DND-41 (cell line): ENCODE measurements around the gene MCU.

Experiments
- ATAC-seq: fragments of 200-7000 bp; cut with Tn5 transposase; 3 replicates; pipeline ENCODE4 v1.9.1; 2021; ENCODE audit warnings: low read depth; ENCODE audit not compliant: insufficient read depth
- DNase-seq: peaks from one replicate; pipeline ENCODE4 v3.0.0-alpha.2; 2020
- H2AFZ ChIP-seq: 2 replicates; pipeline ENCODE4 v1.6.0; 2012; ENCODE audit warnings: low read depth, low read length
- H3K27ac ChIP-seq: 2 replicates; pipeline ENCODE4 v1.5.1; 2012; ENCODE audit warnings: low read length, inconsistent platforms
- H3K27me3 ChIP-seq: fragments of 200-600 bp; sonication (generic); 2 replicates; pipeline ENCODE4 v1.6.0; 2012; ENCODE audit warnings: low read length, mild to moderate bottlenecking, inconsistent platforms; ENCODE audit not compliant: insufficient read depth, poor library complexity
- H3K36me3 ChIP-seq: 2 replicates; pipeline ENCODE4 v1.5.1; 2012; ENCODE audit warnings: low read length, inconsistent platforms; ENCODE audit not compliant: insufficient read depth
- H3K4me1 ChIP-seq: 2 replicates; pipeline ENCODE4 v1.5.1; 2012; ENCODE audit warnings: mild to moderate bottlenecking, low read length; ENCODE audit not compliant: insufficient read depth
- H3K4me2 ChIP-seq: 2 replicates; pipeline ENCODE4 v1.6.0; 2012; ENCODE audit warnings: mild to moderate bottlenecking, moderate library complexity, low read length, inconsistent platforms; ENCODE audit not compliant: insufficient read depth
- H3K4me3 ChIP-seq, 2 experiments: fragments of 200-600 bp in 1 of 2; shearing (Covaris generic) in 1 of 2; 2 replicates each; pipeline ENCODE4 v1.5.1; 2012 to 2016; ENCODE audit warnings: inconsistent platforms in 2 of 2, low read length in 2 of 2, mild to moderate bottlenecking in 2 of 2, low read depth in 1 of 2, moderate library complexity in 1 of 2
- H3K79me2 ChIP-seq: 2 replicates; pipeline ENCODE4 v1.6.0; 2012; ENCODE audit warnings: low read length, inconsistent platforms; ENCODE audit not compliant: insufficient read depth
- H3K9ac ChIP-seq: 2 replicates; pipeline ENCODE4 v1.6.0; 2012; ENCODE audit warnings: low read depth, mild to moderate bottlenecking, inconsistent platforms, low read length, moderate library complexity
- H3K9me3 ChIP-seq: 2 replicates; pipeline ENCODE4 v1.5.1; 2012; ENCODE audit warnings: low read length, moderate library complexity, mild to moderate bottlenecking, inconsistent platforms; ENCODE audit not compliant: insufficient read depth, severe bottlenecking
- H4K20me1 ChIP-seq: 2 replicates; pipeline ENCODE4 v1.6.0; 2012; ENCODE audit warnings: low read length; ENCODE audit not compliant: insufficient read depth
- EZH2 ChIP-seq: IDR thresholded peaks from 3 replicates; pipeline ENCODE4 v1.6.1; 2012; ENCODE audit warnings: borderline replicate concordance, low read depth, mild to moderate bottlenecking, moderate library complexity, low read length, inconsistent platforms; ENCODE audit not compliant: severe bottlenecking
- TF ChIP-seq, protein P1 (sequence below): IDR thresholded peaks from 2 replicates; pipeline ENCODE4 v1.5.1; 2012; ENCODE audit warnings: borderline replicate concordance, low read length, moderate library complexity, mild to moderate bottlenecking; ENCODE audit not compliant: poor library complexity, severe bottlenecking; ENCODE audit errors: extremely low read depth

MCU gene

DNA sequence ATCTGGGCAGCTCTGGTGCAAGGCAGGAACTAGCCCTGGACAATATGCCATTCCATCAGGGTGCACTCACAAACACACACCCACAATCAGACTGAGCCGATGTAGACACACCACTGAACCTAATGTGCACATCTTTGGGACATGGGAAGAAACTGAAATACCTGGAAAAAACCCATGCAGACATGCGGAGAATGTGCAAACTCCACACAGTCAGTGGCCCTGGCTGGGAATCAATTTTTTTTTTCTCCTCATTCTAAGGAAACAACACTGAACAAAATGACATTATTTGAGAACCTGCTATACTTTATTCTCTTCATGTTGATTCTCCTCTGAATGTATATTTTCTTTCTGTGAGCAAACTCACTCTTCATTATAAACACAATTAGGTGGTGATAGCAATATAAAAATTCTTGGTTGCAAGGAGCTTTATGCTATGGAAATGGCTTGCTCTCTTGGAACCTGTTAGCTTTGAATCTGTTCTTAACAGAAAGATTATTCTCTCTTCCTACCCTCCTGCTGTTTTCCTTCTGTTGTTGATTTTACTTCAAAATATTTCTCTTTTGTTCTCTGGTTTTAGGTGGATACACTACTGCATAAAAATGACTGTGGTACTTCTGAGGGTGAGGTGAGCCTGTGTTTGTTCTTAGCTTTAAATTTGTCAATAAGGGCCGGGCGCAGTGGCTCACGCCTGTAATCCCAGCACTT, 33.1 kb upstream of the MCU start:
- H3K79me2 ChIP-seq, result no peaks in the 10 kb centered on the region
- H3K9me3 ChIP-seq, result no peaks in the 10 kb centered on the region
- no peak overlapping the region for H3K9ac ChIP-seq
- no peak overlapping the region for H3K4me3 ChIP-seq
- H4K20me1 ChIP-seq, result no peaks in the 10 kb centered on the region
- H3K27ac ChIP-seq, result no peak overlapping the region
- no peak for DNase-seq
- TF ChIP-seq, protein P1, sequence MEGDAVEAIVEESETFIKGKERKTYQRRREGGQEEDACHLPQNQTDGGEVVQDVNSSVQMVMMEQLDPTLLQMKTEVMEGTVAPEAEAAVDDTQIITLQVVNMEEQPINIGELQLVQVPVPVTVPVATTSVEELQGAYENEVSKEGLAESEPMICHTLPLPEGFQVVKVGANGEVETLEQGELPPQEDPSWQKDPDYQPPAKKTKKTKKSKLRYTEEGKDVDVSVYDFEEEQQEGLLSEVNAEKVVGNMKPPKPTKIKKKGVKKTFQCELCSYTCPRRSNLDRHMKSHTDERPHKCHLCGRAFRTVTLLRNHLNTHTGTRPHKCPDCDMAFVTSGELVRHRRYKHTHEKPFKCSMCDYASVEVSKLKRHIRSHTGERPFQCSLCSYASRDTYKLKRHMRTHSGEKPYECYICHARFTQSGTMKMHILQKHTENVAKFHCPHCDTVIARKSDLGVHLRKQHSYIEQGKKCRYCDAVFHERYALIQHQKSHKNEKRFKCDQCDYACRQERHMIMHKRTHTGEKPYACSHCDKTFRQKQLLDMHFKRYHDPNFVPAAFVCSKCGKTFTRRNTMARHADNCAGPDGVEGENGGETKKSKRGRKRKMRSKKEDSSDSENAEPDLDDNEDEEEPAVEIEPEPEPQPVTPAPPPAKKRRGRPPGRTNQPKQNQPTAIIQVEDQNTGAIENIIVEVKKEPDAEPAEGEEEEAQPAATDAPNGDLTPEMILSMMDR, result no peak
- no peak for TF ChIP-seq EZH2
- no peak overlapping the region for H2AFZ ChIP-seq
- no peak overlapping the region for H3K4me2 ChIP-seq
- H3K27me3 ChIP-seq, result no peaks in the 10 kb centered on the region
- no peaks in the 10 kb centered on the region for H3K36me3 ChIP-seq
- no peaks in the 10 kb centered on the region for H3K4me1 ChIP-seq
- ATAC-seq, result no peak

DNA sequence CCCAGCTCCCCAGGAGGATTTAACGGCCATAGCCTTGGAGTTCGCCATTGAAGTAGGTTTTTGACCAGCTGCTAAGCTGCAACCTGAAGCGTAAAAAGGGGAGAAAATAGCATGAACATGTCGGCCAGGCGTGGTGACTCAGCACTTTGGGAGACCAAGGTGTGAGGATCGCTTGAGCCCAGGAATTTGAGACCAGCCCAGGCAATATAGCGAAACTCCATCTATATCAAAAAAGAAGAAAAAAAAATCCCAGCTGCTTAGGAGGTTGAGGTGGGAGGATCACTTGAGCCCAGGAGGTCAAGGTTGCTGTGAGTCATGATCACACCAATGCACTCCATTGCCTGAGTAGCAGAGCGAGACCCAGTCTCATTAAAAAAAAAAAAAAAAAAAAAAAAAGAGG, 32.2 kb upstream of the MCU start:
- Histone ChIP-seq H3K4me2 (no peak overlapping the region), H3K4me1 (no peaks in the 10 kb centered on the region), H3K79me2 (no peaks in the 10 kb centered on the region), H3K9me3 (no peaks in the 10 kb centered on the region), H3K4me3 (no peak overlapping the region), H3K36me3 (no peaks in the 10 kb centered on the region), H3K9ac (no peak overlapping the region), H3K27me3 (no peaks in the 10 kb centered on the region), H2AFZ (no peak overlapping the region), H4K20me1 (no peaks in the 10 kb centered on the region), H3K27ac (no peak overlapping the region)
- ATAC-seq (no peak), DNase-seq (no peak)
- no peak for TF ChIP-seq EZH2
- TF ChIP-seq, protein P1, result no peak

DNA sequence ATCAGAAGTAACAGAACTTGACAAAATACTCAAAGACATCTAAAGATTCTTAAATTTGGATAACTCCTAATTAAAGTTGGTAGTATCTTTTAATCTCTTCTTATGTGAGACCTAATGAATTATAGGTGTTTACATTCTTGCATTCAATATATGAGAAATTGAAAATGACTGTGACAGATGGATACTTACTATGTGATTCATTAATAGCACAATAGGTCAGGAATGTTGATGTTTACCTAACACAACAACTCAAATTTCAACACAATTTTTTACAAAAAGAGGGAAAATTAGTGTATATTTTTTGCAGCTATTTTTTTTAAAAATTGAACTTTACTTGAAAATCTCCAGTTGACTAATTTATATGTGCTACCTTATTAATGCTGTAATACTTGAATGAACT, 31.7 kb upstream of the MCU start:
- no peaks in the 10 kb centered on the region for H3K79me2 ChIP-seq
- no peaks in the 10 kb centered on the region for H3K27me3 ChIP-seq
- TF ChIP-seq EZH2, result no peak
- TF ChIP-seq, protein P1, result no peak
- no peaks in the 10 kb centered on the region for H4K20me1 ChIP-seq
- H3K9me3 ChIP-seq, result no peaks in the 10 kb centered on the region
- no peak overlapping the region for H3K4me3 ChIP-seq
- H3K9ac ChIP-seq, result no peak overlapping the region
- H3K27ac ChIP-seq, result no peak overlapping the region
- H3K36me3 ChIP-seq, result no peaks in the 10 kb centered on the region
- ATAC-seq, result no peak
- H2AFZ ChIP-seq, result no peak overlapping the region
- H3K4me1 ChIP-seq, result no peaks in the 10 kb centered on the region
- H3K4me2 ChIP-seq, result no peak overlapping the region
- no peak for DNase-seq

DNA sequence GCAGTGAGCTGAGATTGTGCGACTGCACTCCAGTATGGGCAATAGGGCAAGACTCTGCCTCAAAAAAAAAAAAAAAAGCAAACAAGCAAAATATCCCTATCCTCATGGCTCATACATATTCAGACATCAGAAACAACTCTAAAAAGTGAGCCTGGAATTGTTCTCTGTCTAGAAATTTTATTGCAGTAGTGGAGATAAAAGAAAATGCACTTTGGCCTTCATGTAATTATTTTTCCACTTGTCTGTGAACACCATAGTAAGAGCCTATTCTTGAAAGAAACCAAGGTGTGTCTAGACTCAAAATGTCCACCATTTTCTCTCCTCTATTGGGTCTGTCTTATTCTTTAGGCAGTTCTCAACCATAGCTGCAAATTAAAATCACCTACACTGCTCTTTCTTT, 30.5 kb upstream of the MCU start:
- Histone ChIP-seq H3K27me3 (no peaks in the 10 kb centered on the region), H3K4me2 (no peak overlapping the region), H3K27ac (no peak overlapping the region), H3K36me3 (no peaks in the 10 kb centered on the region), H3K9ac (no peak overlapping the region), H3K79me2 (no peaks in the 10 kb centered on the region), H3K9me3 (no peaks in the 10 kb centered on the region), H3K4me1 (no peaks in the 10 kb centered on the region), H2AFZ (no peak overlapping the region), H3K4me3 (no peak overlapping the region), H4K20me1 (no peaks in the 10 kb centered on the region)
- TF ChIP-seq, protein P1, result no peak
- no peak for TF ChIP-seq EZH2
- ATAC-seq, result no peak
- no peak for DNase-seq
